Neural cell (in vitro differentiated cells): Measurements from ENCODE around the gene CHST13. TPM values are rescaled to one million over a fixed set of nuclear protein-coding genes. Genes with fewer than 3 reads are reported as not detected.

ENCODE experiments used
- H2AFZ ChIP-seq: fragments of 200-600, 300-800 bp; sonication (generic), shearing (Covaris generic); 2 replicates; pipeline ENCODE4 v1.6.0; 2014; ENCODE audit warnings: low read depth, mild to moderate bottlenecking, antibody characterized with exemption, low read length, moderate library complexity
- H3F3A ChIP-seq: fragments of 200-600 bp; shearing (Covaris generic); 2 replicates; pipeline ENCODE4 v1.6.1; 2016; ENCODE audit warnings: mild to moderate bottlenecking, moderate library complexity, mixed read lengths, antibody characterized with exemption, low read length; ENCODE audit not compliant: insufficient read depth, poor library complexity, severe bottlenecking
- H3K27ac ChIP-seq: fragments of 200-600, 300-800 bp; sonication (generic), shearing (Covaris generic); 2 replicates; pipeline ENCODE4 v1.5.1; 2014; ENCODE audit warnings: mild to moderate bottlenecking, low read length, moderate library complexity
- H3K27me3 ChIP-seq: fragments of 300-800, 200-600 bp; sonication (generic), shearing (Covaris generic); 2 replicates; pipeline ENCODE4 v1.6.0; 2014; ENCODE audit warnings: mild to moderate bottlenecking, low read depth, low read length, moderate library complexity; ENCODE audit not compliant: insufficient read depth
- H3K36me3 ChIP-seq: fragments of 300-800, 200-600 bp; sonication (generic), shearing (Covaris generic); 2 replicates; pipeline ENCODE4 v1.5.1; 2014; ENCODE audit warnings: mild to moderate bottlenecking, antibody characterized with exemption, low read length, moderate library complexity; ENCODE audit not compliant: insufficient read depth
- H3K4me2 ChIP-seq: fragments of 300-800, 200-600 bp; sonication (generic), shearing (Covaris generic); 2 replicates; pipeline ENCODE4 v1.6.0; 2014; ENCODE audit warnings: mild to moderate bottlenecking, low read length
- H3K4me3 ChIP-seq: fragments of 300-800, 200-600 bp; sonication (generic), shearing (Covaris generic); 2 replicates; pipeline ENCODE4 v1.5.1; 2014; ENCODE audit warnings: mild to moderate bottlenecking, low read length, moderate library complexity
- H3K79me2 ChIP-seq: fragments of 200-600 bp; shearing (Covaris generic); replicated peaks from 2 replicates; pipeline ENCODE4 v1.6.0; 2014; ENCODE audit warnings: mild to moderate bottlenecking, low read length, moderate library complexity; ENCODE audit not compliant: insufficient read depth
- H3K9ac ChIP-seq: fragments of 300-800, 200-600 bp; sonication (generic), shearing (Covaris generic); 2 replicates; pipeline ENCODE4 v1.6.1; 2016; ENCODE audit warnings: mild to moderate bottlenecking, low read length, mixed read lengths
- H3K9me2 ChIP-seq: fragments of 200-600 bp; shearing (Covaris generic); 2 replicates; pipeline ENCODE4 v1.6.1; 2016; ENCODE audit warnings: mild to moderate bottlenecking, low read length, mixed read lengths; ENCODE audit not compliant: insufficient read depth
- H3K9me3 ChIP-seq: fragments of 200-600, 300-800 bp; sonication (generic), shearing (Covaris generic); 2 replicates; pipeline ENCODE4 v1.6.1; 2016; ENCODE audit warnings: mild to moderate bottlenecking, mixed run types, low read length, moderate library complexity, mixed read lengths
- H4K20me1 ChIP-seq: fragments of 200-600 bp; shearing (Covaris generic); 2 replicates; pipeline ENCODE4 v1.6.1; 2016; ENCODE audit warnings: mild to moderate bottlenecking, mixed run types; ENCODE audit not compliant: insufficient read depth
- CTCF ChIP-seq: fragments of 450-650 bp; IDR thresholded peaks from 2 replicates; pipeline ENCODE4 v1.5.1; 2014; ENCODE audit warnings: antibody characterized with exemption, mild to moderate bottlenecking, moderate library complexity; ENCODE audit not compliant: poor library complexity, severe bottlenecking
- EP300 ChIP-seq: fragments of 450-650 bp; conservative IDR thresholded peaks from 2 replicates; pipeline ENCODE4 v1.6.1; 2014; ENCODE audit warnings: antibody characterized with exemption, mild to moderate bottlenecking, moderate library complexity; ENCODE audit not compliant: poor library complexity, severe bottlenecking
- EZH2 ChIP-seq: fragments of 200-600, 300-800 bp; shearing (Covaris generic), sonication (generic); IDR thresholded peaks from 2 replicates; pipeline ENCODE4 v1.6.1; 2014; ENCODE audit warnings: antibody characterized with exemption, low read length, borderline replicate concordance, mild to moderate bottlenecking; ENCODE audit not compliant: insufficient read depth, poor library complexity, severe bottlenecking
- MXI1 ChIP-seq: fragments of 450-650 bp; conservative IDR thresholded peaks from 2 replicates; pipeline ENCODE4 v1.6.1; 2014; ENCODE audit warnings: antibody characterized with exemption, mild to moderate bottlenecking; ENCODE audit not compliant: poor library complexity, severe bottlenecking
- POLR2AphosphoS5 ChIP-seq: IDR thresholded peaks from 2 replicates; pipeline ENCODE4 v1.6.1; 2012
- RAD21 ChIP-seq: fragments of 450-650 bp; conservative IDR thresholded peaks from 2 replicates; pipeline ENCODE4 v1.6.1; 2014; ENCODE audit warnings: antibody characterized with exemption, mild to moderate bottlenecking, moderate library complexity
- REST ChIP-seq: IDR thresholded peaks from 2 replicates; pipeline ENCODE4 v1.6.1; 2012; ENCODE audit warnings: borderline replicate concordance
- SMC3 ChIP-seq: fragments of 450-650 bp; conservative IDR thresholded peaks from 2 replicates; pipeline ENCODE4 v1.6.1; 2014; ENCODE audit warnings: antibody characterized with exemption, mild to moderate bottlenecking, moderate library complexity; ENCODE audit not compliant: poor library complexity
- TAF1 ChIP-seq: IDR thresholded peaks from 2 replicates; pipeline ENCODE4 v1.6.1; 2012; ENCODE audit warnings: low read depth
- polyA plus RNA-seq: library from polyadenylated mRNA; depleted of rRNA; stranded (reverse); fragments of >200 nt; gene quantifications from 2 replicates; pipeline ENCODE4 v1.2.3, GENCODE V29; 2014

The CHST13 gene
- polyA plus RNA-seq, 1 donor from 2014 or later: not detected

GRCh38 chr3:126522363-126522788 is 1.6 kb upstream of the CHST13 start:
- TF ChIP-seq EP300: no peak
- no peak for TF ChIP-seq TAF1
- peak; percentile 17 for TF ChIP-seq MXI1
- TF ChIP-seq POLR2AphosphoS5: no peak
- TF ChIP-seq SMC3: peak; percentile 90
- TF ChIP-seq RAD21: peak; percentile 80
- peak; percentile 63 for TF ChIP-seq REST
- peak; percentile 88 for TF ChIP-seq CTCF
- TF ChIP-seq EZH2: no peak
- H3K79me2 ChIP-seq: no peaks in the 10 kb centered on the region
- H3K27ac ChIP-seq: no peak overlapping the region
- no peak overlapping the region for H3K4me2 ChIP-seq
- H3K9me2 ChIP-seq: no peaks in the 10 kb centered on the region
- no peak overlapping the region for H3K4me3 ChIP-seq
- no peak overlapping the region for H2AFZ ChIP-seq
- no peaks in the 10 kb centered on the region for H3K36me3 ChIP-seq
- no peaks in the 10 kb centered on the region for H3F3A ChIP-seq
- no peaks in the 10 kb centered on the region for H3K9me3 ChIP-seq
- H3K9ac ChIP-seq: no peak overlapping the region
- H4K20me1 ChIP-seq: no peaks in the 10 kb centered on the region
- peaks cover 26% of the 10 kb centered on the region for H3K27me3 ChIP-seq

- Histone ChIP-seq H3K27me3 (peaks cover 26% of the 10 kb centered on the region), H3K79me2 (no peaks in the 10 kb centered on the region), H3K36me3 (no peaks in the 10 kb centered on the region), H3K9ac (peak overlapping the region; percentile 16), H3F3A (no peaks in the 10 kb centered on the region), H2AFZ (no peak overlapping the region), H3K9me3 (no peaks in the 10 kb centered on the region), H3K27ac (no peak overlapping the region), H4K20me1 (no peaks in the 10 kb centered on the region), H3K9me2 (no peaks in the 10 kb centered on the region), H3K4me3 (peak overlapping the region; percentile 65), H3K4me2 (no peak overlapping the region)
- TF ChIP-seq EZH2: no peak
- peak; percentile 27 for TF ChIP-seq CTCF
These were observed 554 bp downstream of the CHST13 start for GRCh38 chr3:126524429-126524988.
